ENCODE measurements around the gene SLC25A18. TPM values are rescaled to one million over a fixed set of nuclear protein-coding genes. Genes with fewer than 3 reads are reported as not detected.

Gene SLC25A18
- total and polyA plus RNA-seq, 2 of the 4 experiments (the other 2 are of a cell fraction): 0.05 TPM; not detected in 1

- H2AFZ ChIP-seq (replicated peaks; ENCODE audit: low read length, poor library complexity): no peak overlapping the region
- H4K91ac ChIP-seq (ENCODE audit: insufficient read depth, low read depth, low read length): peak overlapping the region; percentile 40
- CTCF ChIA-PET: no interaction called here
- H3K18ac ChIP-seq (ENCODE audit: low read depth, low read length): peak overlapping the region; percentile 77
- peak overlapping the region; percentile 77 for H2BK120ac ChIP-seq (ENCODE audit: low read depth, low read length)
- peaks cover 5 to 32% of the 10 kb centered on the region in 2 experiments; a peak in 3 of 4 replicates for H3K79me1 ChIP-seq (ENCODE audit: low read depth in 1 of 2, low read length in 2 of 2)
- H3K27me3 ChIP-seq (ENCODE audit: control insufficient read depth, insufficient read depth, low read length): no peaks in the 10 kb centered on the region
- H2BK5ac ChIP-seq (ENCODE audit: low read depth, low read length, poor library complexity, severe bottlenecking): peak overlapping the region; percentile 95
- intact Hi-C loops (cut with micrococcal nuclease): no loop called here
- peak overlapping the region; percentile 33; the same call in 1 of the 2 replicates for H2AK5ac ChIP-seq (ENCODE audit: low read depth, low read length)
- no peaks in the 10 kb centered on the region; the same call in 1 of the 2 replicates for H3K9me1 ChIP-seq (ENCODE audit: insufficient read depth, low read length)
- no CpG with 5 or more reads among the region's 4 CpGs for WGBS, 2 experiments (ENCODE audit: extremely low coverage in 2 of 2, insufficient read length in 1 of 2)
- H3K4ac ChIP-seq (ENCODE audit: low read depth, low read length): peak overlapping the region; percentile 61
- H4K20me1 ChIP-seq (ENCODE audit: insufficient read depth, low read length): no peaks in the 10 kb centered on the region
- peak overlapping the region; percentile 87; the same call in 1 of the 2 replicates for H3K27ac ChIP-seq (ENCODE audit: insufficient read depth, low read length)
- H3K4me3 ChIP-seq (ENCODE audit: insufficient read depth, low read depth, low read length): no peak overlapping the region
- peak overlapping the region; percentile 40 for H2BK20ac ChIP-seq (ENCODE audit: low read depth, low read length)
- H2BK15ac ChIP-seq (ENCODE audit: low read depth, low read length): peak overlapping the region; percentile 22; the same call in 2 of the 3 replicates
- H3K9ac ChIP-seq (ENCODE audit: low read depth, low read length): peak overlapping the region; percentile 39; the same call in 1 of the 2 replicates
- H3K56ac ChIP-seq (ENCODE audit: extremely low read depth, insufficient read depth, low read length): peak overlapping the region; percentile 0; the same call in 1 of the 2 replicates
- POLR2A ChIA-PET (ENCODE audit: unreplicated experiment): no interaction called here
- no peaks in the 10 kb centered on the region for H3K9me3 ChIP-seq (ENCODE audit: control insufficient read depth, insufficient read depth, low read length)
- peak overlapping the region; percentile 24 for H3K4me2 ChIP-seq (ENCODE audit: low read depth, low read length)
- BruUV-seq (replicated peaks): no TSS peak
- dilution Hi-C loops (cut with HindIII; ENCODE audit: low sequenced_read_pairs, unreplicated experiment): no loop called here
- peaks cover 2% of the 10 kb centered on the region for H3K4me1 ChIP-seq (ENCODE audit: control insufficient read depth, insufficient read depth, low read length)
- H4K8ac ChIP-seq (ENCODE audit: low read depth in 2 of 2, low read length in 2 of 2): peak overlapping the region; percentile 20 to 48; a peak in 2 of 4 replicates
- peak overlapping the region; percentile 87 for H4K5ac ChIP-seq (ENCODE audit: low read depth, low read length)
- no peak overlapping the region for H3K14ac ChIP-seq (replicated peaks; ENCODE audit: low read depth, low read length)
- H3K36me3 ChIP-seq (ENCODE audit: control insufficient read depth, insufficient read depth, low read length): no peaks in the 10 kb centered on the region
- ATAC-seq (ENCODE audit: low read depth): peak; percentile 33
- peak; percentile 92 for DNase-seq
- in situ Hi-C loops (cut with MboI; ENCODE audit: low sequenced_read_pairs): no loop called here
- H3K23ac ChIP-seq (ENCODE audit: low read depth, low read length): peak overlapping the region; percentile 63; the same call in 1 of the 2 replicates
- no peak overlapping the region for H2AK9ac ChIP-seq (replicated peaks; ENCODE audit: low read depth, low read length, poor library complexity)
- TF ChIP-seq, protein P1, sequence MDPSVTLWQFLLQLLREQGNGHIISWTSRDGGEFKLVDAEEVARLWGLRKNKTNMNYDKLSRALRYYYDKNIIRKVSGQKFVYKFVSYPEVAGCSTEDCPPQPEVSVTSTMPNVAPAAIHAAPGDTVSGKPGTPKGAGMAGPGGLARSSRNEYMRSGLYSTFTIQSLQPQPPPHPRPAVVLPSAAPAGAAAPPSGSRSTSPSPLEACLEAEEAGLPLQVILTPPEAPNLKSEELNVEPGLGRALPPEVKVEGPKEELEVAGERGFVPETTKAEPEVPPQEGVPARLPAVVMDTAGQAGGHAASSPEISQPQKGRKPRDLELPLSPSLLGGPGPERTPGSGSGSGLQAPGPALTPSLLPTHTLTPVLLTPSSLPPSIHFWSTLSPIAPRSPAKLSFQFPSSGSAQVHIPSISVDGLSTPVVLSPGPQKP (IDR thresholded peaks at IDR 0.05; ENCODE audit: borderline replicate concordance, low read depth, low read length): no peak
- TF ChIP-seq RCOR1 (IDR thresholded peaks at IDR 0.05; ENCODE audit: insufficient replicate concordance, low read length) (no peak), POLR2A (IDR thresholded peaks at IDR 0.05; ENCODE audit: low read depth, low read length) (no peak), NFE2L2 (IDR thresholded peaks at IDR 0.05; ENCODE audit: low read depth, low read length) (peak; percentile 78), MAZ (IDR thresholded peaks at IDR 0.05; ENCODE audit: borderline replicate concordance, low read depth, low read length) (no peak), FOS (IDR thresholded peaks at IDR 0.05; ENCODE audit: low read depth, low read length) (0 out of 2 replicates have a peak, but pooled peaks have one; percentile 13), SMC3 (IDR thresholded peaks at IDR 0.05; ENCODE audit: low read depth, low read length) (no peak), BHLHE40 (IDR thresholded peaks at IDR 0.05; ENCODE audit: low read depth, low read length) (no peak), RAD21 (IDR thresholded peaks at IDR 0.05; ENCODE audit: low read length) (no peak), MXI1 (IDR thresholded peaks at IDR 0.05; ENCODE audit: borderline replicate concordance, low read depth, low read length) (no peak), MAFK (IDR thresholded peaks at IDR 0.05; ENCODE audit: low read depth, low read length) (peak; percentile 57), CHD1 (IDR thresholded peaks at IDR 0.05; ENCODE audit: low read depth, low read length) (no peak)
- TF ChIP-seq, protein P2, sequence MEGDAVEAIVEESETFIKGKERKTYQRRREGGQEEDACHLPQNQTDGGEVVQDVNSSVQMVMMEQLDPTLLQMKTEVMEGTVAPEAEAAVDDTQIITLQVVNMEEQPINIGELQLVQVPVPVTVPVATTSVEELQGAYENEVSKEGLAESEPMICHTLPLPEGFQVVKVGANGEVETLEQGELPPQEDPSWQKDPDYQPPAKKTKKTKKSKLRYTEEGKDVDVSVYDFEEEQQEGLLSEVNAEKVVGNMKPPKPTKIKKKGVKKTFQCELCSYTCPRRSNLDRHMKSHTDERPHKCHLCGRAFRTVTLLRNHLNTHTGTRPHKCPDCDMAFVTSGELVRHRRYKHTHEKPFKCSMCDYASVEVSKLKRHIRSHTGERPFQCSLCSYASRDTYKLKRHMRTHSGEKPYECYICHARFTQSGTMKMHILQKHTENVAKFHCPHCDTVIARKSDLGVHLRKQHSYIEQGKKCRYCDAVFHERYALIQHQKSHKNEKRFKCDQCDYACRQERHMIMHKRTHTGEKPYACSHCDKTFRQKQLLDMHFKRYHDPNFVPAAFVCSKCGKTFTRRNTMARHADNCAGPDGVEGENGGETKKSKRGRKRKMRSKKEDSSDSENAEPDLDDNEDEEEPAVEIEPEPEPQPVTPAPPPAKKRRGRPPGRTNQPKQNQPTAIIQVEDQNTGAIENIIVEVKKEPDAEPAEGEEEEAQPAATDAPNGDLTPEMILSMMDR (conservative IDR thresholded peaks at IDR 0.05; ENCODE audit: low read depth, low read length): no peak
- TF ChIP-seq, protein P3, sequence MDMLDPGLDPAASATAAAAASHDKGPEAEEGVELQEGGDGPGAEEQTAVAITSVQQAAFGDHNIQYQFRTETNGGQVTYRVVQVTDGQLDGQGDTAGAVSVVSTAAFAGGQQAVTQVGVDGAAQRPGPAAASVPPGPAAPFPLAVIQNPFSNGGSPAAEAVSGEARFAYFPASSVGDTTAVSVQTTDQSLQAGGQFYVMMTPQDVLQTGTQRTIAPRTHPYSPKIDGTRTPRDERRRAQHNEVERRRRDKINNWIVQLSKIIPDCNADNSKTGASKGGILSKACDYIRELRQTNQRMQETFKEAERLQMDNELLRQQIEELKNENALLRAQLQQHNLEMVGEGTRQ (IDR thresholded peaks at IDR 0.05; ENCODE audit: low read depth, low read length): no peak
Measured at GRCh38 chr22:17633217-17633997, 70.1 kb downstream of the SLC25A18 start.

Measured in IMR-90 (cell line).